ENCODE data around the gene TRIM4. TPM values are rescaled to one million over a fixed set of nuclear protein-coding genes. Genes with fewer than 3 reads are reported as not detected.
"Not testable (repeated sequence)": the region's sequence is repeated elsewhere in the genome, so short reads cannot be mapped to it uniquely, and the experiment has no call there.

Gene TRIM4
- total and polyA plus RNA-seq, 3 donors from 2014 or later: 26.1 to 59.7 (median 56.1) TPM

DNA sequence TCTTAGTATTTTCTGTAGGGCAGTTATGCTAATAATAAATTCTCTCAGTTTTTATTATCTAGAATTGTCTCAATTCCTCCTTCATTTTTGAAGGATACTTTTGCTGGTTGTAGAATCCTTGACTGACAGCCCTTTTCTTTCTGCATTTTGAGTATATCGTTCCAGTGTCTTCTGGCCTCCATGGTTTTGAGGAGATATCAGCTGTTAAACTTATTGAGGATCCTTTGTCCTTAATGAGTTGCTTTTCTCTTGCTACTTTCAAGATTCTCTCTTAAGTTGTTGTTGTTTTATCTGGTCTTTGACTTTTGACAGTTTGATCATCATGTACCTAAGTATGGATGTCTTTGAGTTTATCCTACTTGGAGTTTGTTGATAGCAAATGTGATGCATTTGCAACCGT lies 19.0 kb upstream of the TRIM4 start:
- no peaks in the 10 kb centered on the region for H3K9me3 ChIP-seq
- intact Hi-C loops (cut with DNase I; ENCODE audit: low total_unique reads): no loop called here
- no peaks in the 10 kb centered on the region for H3K36me3 ChIP-seq (ENCODE audit: low read depth, missing control alignments)
- H3K4me3 ChIP-seq: no peak overlapping the region
- no peak overlapping the region for H3K27ac ChIP-seq
- TF ChIP-seq POLR2A (IDR thresholded peaks at IDR 0.05): no peak
- TF ChIP-seq, protein P1, sequence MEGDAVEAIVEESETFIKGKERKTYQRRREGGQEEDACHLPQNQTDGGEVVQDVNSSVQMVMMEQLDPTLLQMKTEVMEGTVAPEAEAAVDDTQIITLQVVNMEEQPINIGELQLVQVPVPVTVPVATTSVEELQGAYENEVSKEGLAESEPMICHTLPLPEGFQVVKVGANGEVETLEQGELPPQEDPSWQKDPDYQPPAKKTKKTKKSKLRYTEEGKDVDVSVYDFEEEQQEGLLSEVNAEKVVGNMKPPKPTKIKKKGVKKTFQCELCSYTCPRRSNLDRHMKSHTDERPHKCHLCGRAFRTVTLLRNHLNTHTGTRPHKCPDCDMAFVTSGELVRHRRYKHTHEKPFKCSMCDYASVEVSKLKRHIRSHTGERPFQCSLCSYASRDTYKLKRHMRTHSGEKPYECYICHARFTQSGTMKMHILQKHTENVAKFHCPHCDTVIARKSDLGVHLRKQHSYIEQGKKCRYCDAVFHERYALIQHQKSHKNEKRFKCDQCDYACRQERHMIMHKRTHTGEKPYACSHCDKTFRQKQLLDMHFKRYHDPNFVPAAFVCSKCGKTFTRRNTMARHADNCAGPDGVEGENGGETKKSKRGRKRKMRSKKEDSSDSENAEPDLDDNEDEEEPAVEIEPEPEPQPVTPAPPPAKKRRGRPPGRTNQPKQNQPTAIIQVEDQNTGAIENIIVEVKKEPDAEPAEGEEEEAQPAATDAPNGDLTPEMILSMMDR (IDR thresholded peaks at IDR 0.05): no peak
- H3K27me3 ChIP-seq: no peaks in the 10 kb centered on the region
- DNase-seq: no peak
- WGBS, 2 donors: 88 to 96% methylated on average over 2 of the region's 2 CpGs
- no peaks in the 10 kb centered on the region for H3K4me1 ChIP-seq

DNA sequence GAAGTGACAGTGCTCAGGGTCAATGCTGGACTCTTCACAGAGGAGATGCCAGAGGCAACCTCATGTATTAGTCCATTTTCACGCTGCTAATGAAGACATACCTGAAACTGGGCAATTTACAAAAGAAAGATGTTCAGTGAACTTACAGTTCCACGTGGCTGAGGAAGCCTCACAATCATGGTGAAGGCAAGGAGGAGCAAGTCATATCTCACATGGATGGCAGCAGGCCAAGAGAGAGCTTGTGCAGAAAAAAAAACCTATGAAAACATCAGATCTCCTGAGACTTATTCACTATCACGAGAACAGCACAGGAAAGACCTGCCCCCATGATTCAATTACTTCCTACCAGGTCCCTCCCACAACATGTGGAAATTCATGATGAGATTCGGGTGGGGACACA lies 15.7 kb upstream of the TRIM4 start:
- H3K4me1 ChIP-seq; H3K27me3 ChIP-seq; intact Hi-C loops (cut with DNase I; ENCODE audit: low total_unique reads); H3K9me3 ChIP-seq; H3K4me3 ChIP-seq; H3K27ac ChIP-seq; H3K36me3 ChIP-seq (ENCODE audit: low read depth, missing control alignments); DNase-seq: not testable (repeated sequence)
- 46 to 53% methylated on average over 4 of the region's 4 CpGs for WGBS, 2 donors

DNA sequence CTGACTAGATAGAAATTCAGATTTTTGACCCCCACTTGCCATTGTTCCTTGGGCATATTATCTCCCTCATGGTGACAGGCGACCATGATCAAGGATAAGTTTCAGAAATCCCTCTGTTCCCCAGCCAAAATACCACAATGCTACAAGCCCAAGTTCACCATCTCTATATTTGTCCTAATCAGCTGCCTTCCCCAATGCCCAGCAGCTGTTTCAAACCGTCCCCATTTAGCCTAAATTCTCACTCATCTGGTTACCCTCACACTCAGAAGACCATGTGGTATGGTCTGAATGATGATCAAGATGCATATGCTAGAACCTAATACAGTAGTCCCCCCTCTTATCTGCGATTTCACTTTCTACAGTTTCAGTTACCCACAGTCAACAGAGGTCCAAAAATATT lies 11.0 kb upstream of the TRIM4 start:
- H3K36me3 ChIP-seq (ENCODE audit: low read depth, missing control alignments): no peaks in the 10 kb centered on the region
- H3K4me1 ChIP-seq: no peaks in the 10 kb centered on the region
- H3K27ac ChIP-seq: no peak overlapping the region
- no peaks in the 10 kb centered on the region for H3K9me3 ChIP-seq
- DNase-seq: no peak
- H3K4me3 ChIP-seq: no peak overlapping the region
- TF ChIP-seq POLR2A (IDR thresholded peaks at IDR 0.05): no peak
- TF ChIP-seq, protein P1 (IDR thresholded peaks at IDR 0.05): no peak
- 86 to 88% methylated on average over 3 of the region's 3 CpGs for WGBS, 2 donors
- no peaks in the 10 kb centered on the region for H3K27me3 ChIP-seq
- intact Hi-C loops (cut with DNase I; ENCODE audit: low total_unique reads): no loop called here

DNA sequence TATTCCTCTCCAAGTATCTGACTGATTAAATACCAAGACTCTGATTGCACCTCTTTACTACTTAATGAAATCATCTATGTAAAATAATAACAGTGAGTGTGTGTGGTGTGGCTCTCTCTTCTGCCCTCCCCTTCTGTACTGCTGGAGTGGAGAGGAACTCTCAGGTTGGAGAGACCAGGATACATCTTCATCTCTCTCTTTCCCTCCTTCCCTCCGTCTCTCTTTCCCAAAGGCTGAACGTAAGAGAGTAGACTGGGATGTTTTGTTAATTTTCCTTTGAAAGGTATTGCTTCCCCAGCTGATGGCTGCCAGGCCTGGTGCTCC lies 10.4 kb upstream of the TRIM4 start:
- no peak for TF ChIP-seq POLR2A (IDR thresholded peaks at IDR 0.05)
- TF ChIP-seq, protein P1 (IDR thresholded peaks at IDR 0.05): no peak
- Histone ChIP-seq H3K27ac (no peak overlapping the region), H3K4me3 (no peak overlapping the region), H3K9me3 (no peaks in the 10 kb centered on the region), H3K4me1 (no peaks in the 10 kb centered on the region), H3K27me3 (no peaks in the 10 kb centered on the region), H3K36me3 (ENCODE audit: low read depth, missing control alignments) (no peaks in the 10 kb centered on the region)
- 20 to 23% methylated on average over 2 of the region's 2 CpGs for WGBS, 2 donors
- intact Hi-C loops (cut with DNase I; ENCODE audit: low total_unique reads): no loop called here
- DNase-seq: no peak

DNA sequence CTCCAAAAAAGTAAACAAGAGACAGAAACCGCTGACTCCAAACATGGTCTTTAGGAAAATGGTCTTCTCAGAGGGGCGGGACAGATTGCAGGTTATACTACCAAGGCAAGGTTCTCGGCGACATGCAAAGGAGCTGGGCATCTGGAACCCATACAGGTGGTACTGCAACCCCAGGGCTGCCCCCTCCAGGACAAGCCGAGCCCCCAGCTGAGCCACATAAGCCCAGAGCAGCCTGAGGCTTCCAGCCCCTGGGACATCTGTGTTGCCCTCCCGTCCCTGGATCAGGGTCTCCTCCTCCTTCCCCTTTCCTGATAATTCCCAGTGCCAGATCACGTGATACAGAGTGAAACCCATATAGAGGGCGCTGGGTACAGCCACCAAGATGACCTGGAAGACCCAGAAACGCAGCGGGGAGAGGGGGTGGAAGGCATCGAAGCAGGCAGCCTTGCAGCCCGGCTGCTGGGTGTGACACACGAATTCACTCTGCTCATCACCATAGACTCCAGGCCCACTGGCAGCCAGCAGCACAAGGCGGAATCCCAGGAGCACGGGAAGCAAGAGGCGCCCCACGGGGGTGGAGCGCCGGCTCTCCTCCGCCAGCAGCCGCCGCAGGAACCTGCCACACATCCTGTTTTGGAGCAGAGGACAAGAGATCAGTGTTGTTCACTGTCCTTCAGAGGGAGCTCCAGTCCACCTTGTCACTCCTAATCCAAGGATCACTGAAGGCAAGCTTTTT lies 9.8 kb upstream of the TRIM4 start, which contains the start of gene GJC3:
GJC3 (minus strand) TSS at position 627 of the 736 bp plus-strand sequence; CDS start at position 627, 0 bp downstream.
- TF ChIP-seq, protein P1 (IDR thresholded peaks at IDR 0.05): no peak
- no peak for TF ChIP-seq POLR2A (IDR thresholded peaks at IDR 0.05)
- Histone ChIP-seq H3K4me1 (no peaks in the 10 kb centered on the region), H3K27me3 (no peaks in the 10 kb centered on the region), H3K4me3 (no peak within 1 kb of the TSS), H3K27ac (no peak within 1 kb of the TSS), H3K9me3 (no peaks in the 10 kb centered on the region), H3K36me3 (ENCODE audit: low read depth, missing control alignments) (no peaks in the 10 kb centered on the region)
- peak; percentile 51 for DNase-seq
- intact Hi-C loops (cut with DNase I; ENCODE audit: low total_unique reads): no loop called here
- WGBS, 2 donors: 22 to 30% methylated on average over 15 to 22 of the region's 22 CpGs

All from testis (tissue), 3 donors.